Measurements from ENCODE around the gene TRPM2.
A peak's percentile ranks its signal among the peaks of the same experiment; 100 is the strongest.
"Not testable (repeated sequence)": the region's sequence is repeated elsewhere in the genome, so short reads cannot be mapped to it uniquely, and the experiment has no call there.

Gene TRPM2

DNA sequence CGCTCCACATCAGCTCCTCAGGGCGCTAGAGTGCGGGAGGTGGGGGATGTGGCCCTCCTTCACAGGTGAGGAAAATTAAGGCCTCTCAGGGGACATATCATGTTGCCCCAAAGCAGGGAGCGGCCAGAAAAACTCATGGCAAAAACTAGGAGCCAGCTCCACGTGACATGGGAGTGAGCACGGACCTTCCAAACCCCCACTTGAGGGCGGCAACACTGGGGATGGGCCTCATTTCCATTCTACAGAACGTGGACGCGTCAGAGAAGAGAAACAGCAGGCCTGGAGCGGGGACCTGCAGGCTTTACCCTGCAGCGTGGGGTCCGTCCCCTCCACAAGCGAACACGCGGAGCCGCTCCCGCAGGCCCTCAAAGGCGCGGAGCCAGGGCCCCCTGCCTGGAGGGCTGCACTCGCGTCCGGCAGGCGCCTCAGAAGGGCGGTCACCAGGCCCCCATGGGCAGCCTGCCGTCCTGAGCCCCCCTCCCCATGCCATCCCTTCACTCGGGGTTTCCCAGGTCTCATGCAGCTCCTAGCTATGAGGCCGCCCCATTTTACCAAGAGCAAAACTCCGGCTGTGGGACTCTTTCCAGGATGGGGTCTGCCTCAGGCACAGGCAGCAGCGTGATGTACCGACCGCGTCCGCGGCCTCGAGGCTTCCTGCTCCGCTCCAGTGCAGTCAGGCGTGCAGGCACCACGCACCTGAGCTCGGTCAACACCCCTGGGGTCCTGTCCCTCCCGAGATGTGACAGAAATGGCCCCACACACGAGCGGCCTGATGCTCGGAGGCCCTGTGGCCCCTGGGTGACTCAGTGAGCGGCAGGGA is 19.7 kb upstream of the TRPM2 start:
- intact Hi-C loops (cut with DNase I), result no loop called here
- DNase-seq, result no peak

DNA sequence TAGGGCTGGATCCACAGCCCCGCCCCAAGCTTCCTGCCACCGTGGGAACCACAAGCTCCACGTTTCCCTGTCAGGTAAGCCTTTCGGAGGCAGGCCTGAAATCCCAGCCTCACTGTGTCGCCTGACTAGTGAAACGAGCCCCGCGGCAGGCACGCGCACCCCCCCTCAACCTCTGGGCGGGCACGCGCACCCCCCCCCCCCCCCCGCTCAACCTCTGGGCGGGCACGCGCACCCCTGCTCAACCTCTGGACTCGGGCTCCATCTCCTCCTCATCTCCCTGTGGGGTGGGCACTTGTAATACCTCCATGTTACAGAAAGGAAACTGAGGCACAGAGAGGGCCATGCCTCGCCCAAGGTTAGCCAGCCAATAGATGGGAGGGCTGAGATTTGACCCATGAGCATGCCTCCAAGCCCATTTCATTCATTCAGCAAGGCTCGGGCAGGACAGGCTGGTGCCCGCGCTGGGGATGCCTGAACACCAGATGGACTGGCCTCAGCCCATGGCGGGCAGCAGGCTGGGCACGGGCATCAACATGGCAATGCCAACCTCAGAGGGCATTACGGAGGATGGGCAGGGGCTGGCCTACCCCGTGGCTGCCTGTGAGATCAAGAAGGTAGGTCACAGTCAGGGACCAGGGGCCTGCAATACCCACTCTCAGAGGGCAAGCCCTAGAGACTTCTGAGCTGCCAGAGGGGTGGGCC is 18.9 kb upstream of the TRPM2 start:
- intact Hi-C loops (cut with DNase I), result loop anchor here (5.0 kb wide), 2 partner anchors 32 to 327 kb away; partner anchors contain the start of gene PFKL
- DNase-seq, result no peak

DNA sequence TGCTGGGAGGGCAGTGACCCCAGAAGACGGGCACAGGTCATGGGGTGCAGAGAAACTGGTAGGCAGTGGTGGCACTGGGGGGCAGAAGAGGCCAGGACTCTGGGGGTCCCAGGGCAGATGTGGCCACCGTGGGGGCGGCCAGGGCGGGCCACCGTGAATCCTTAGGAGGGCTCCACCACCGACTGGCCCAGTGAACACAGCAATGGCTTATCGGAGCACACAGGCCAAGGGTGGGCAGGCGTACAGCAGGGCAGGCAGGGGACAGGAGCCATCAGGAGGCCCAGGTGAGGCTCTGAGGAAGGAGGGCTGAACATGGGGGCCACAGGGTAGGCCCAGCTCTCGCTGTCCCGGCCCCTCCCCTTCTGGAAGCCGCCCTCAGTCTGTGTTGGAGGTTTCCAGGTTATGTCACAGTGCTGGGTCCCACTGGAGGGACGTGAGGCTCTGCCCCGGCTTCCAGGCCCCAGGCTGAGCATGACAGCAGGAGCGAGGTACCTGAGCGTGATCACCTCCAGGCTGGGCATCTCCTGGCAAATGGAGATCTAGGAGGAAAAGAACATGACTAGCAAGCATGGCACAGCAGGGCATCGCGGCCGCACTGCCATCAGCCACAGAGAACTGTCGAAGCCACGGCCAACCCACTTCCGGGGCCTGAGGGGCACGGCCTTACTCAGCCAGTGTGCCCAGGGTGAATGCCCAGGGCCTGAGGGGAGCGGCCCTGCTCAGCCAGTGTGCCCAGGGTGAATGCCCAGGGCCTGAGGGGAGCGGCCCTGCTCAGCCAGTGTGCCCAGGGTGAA is 18.0 kb upstream of the TRPM2 start:
- DNase-seq, result no peak
- intact Hi-C loops (cut with DNase I), result loop anchor here (5.0 kb wide), 2 partner anchors 33 to 328 kb away; partner anchors contain the start of gene PFKL

DNA sequence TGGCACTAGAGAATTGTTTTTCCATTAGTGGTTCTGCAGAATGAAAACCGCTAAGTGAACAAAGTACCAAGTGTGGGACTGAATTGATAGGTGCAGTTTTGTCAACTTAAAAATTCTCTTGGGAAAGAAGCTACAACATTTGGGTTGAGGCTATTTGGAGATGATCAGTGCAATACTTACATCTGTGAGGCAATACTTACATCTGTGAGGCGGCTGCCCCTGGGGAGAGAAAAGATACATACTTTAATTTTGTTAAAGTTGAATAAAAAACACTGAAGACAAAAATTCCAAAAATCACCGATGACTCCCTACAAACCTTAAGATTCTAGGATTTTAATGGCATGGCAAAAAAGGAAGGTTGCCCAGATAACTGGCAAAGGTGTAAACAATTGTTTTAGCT is 16.0 kb upstream of the TRPM2 start:
- intact Hi-C loops (cut with DNase I), result loop anchor here (5.0 kb wide), 2 partner anchors 35 to 330 kb away; partner anchors contain the start of gene PFKL

DNA sequence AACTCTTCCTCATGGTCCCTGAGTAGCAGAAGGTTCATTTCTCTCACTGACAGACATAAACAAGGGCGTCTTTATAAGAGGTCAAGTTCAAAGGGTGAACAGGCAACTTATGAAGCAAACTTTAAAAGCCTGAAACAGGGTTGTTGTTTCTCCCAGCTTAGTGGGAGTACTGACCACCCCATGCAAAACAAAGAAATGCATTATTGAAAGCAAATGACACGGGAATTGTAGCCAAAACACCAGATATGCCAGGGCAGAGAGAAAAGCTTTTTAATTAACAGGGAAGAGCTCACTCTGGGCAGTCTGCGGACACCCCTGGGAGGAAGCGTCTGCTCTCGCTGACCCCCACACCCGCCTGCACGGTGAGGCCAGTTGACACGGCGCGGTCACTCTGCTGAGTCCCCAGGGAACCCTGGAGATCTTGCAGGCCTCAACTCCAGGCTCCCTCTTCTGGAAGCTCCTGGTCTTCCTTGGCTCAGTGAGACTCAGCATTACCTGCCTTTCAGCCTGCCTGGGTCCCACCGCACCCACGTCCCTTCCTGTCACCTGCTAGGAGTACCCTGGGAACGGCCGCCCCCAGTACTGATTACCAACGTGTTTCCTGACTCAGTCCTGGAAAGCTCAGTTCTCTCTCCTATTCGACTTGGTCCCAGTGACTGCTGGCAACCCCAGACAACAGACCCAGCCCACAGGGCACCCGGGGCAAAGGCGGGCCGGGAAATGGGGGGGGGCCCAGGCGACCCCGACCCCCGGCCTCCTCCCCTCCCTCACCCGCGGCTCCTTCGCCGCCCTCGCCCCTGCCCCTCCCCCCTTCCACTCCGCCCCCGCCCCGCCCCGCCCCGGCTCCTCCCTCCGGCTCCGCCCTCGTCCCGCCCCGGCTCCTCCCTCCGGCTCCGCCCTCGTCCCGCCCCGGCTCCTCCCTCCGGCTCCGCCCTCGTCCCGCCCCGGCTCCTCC is 15.2 kb upstream of the TRPM2 start:
- DNase-seq, result peak in 8 of 10 donors; percentile 40 to 94 (median 59)
- intact Hi-C loops (cut with DNase I), result loop anchor here (5.0 kb wide), 2 partner anchors 36 to 331 kb away; partner anchors contain the start of gene PFKL

More for the DNA sequence above, 16.0 kb upstream of the TRPM2 start:
- DNase-seq, result no peak

DNA sequence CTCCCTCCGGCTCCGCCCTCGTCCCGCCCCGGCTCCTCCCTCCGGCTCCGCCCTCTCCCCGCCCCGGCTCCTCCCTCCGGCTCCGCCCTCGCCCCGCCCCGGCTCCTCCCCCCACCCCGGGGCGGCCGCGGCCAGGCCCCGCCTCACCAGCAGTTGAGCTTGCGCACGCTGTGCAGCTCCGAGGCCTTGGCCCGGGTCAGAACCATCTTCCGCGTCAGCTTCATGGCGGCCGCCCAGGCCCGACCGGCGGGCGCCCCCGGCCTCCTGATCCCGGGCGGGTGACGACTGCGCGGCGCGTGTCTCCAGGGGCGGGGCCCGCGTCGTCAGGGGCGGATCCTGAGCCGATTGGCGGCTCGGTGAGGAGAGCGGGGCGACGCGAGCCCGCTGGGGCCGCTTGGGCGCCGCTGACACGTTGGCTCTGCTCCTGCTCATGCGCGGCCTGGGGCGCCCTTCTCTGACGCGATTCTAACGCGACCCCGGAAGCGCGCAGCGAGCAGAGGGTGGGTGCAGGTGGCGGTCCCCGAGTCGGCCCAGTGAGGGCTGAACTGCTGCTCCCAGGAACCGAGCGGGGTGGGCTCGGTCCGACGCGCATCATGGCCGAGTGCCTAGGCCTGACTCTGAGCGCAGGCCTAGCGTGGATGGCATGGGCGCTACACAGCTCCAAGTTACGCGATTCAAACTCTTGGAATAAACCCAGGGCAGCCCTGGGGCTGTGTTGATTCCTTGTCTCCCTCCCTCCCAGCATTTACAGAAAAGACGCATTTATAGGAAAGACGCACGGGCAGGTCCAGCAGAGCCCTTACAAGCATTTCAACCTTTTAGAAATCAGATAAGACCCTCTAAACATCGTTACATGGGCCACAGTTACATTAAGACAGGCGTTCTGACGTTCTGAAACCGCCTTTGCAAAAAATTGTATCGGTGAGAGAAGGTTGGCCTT is 14.2 kb upstream of the TRPM2 start, which contains the start of gene CFAP410:
Gene CFAP410, minus strand, starts transcription at position 420 of the 940 bp plus-strand sequence. Its CDS starts 196 bp downstream, at position 224.
- peak; percentile 88 to 99 (median 92) for DNase-seq
- intact Hi-C loops (cut with DNase I), result loop anchor here (5.0 kb wide), 2 partner anchors 37 to 332 kb away; partner anchors contain the start of gene PFKL

DNA sequence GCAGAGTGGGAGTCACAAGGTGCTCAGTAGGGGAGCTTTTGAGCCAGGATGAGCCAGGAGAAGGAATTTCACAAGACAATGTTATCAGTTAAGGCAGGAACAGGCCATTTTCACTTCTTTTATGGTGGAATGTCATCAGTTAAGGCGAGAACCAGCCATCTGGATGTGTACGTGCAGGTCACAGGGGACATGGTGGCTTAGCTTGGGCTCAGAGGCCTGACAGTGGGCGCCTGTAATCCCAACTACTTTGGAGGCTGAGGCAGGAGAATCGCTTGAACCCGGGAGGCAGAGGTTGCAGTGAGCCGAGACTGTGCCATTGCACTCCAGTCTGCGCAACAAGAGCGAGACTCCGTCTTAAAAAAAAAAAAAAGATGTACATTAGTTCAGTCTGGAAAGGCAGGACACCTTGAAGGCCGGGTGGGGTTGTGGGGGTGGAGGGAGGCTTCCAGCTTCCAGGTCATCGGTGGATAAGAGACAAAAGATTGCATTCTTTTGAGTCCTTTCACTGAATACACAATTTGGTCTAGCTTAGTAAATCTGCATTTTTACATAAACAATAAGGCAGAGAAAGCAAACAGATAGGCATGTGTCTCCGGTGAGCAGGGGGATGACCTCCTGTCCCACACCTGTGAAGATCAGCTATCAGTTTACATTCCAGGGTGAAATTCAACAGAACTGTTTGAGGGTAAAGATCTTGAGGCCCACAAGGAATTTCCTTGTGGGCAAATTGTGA is 11.5 kb upstream of the TRPM2 start:
- intact Hi-C loops (cut with DNase I), result not testable (repeated sequence)
- DNase-seq, result peak in 2 of 10 donors; percentile 6 to 51

DNA sequence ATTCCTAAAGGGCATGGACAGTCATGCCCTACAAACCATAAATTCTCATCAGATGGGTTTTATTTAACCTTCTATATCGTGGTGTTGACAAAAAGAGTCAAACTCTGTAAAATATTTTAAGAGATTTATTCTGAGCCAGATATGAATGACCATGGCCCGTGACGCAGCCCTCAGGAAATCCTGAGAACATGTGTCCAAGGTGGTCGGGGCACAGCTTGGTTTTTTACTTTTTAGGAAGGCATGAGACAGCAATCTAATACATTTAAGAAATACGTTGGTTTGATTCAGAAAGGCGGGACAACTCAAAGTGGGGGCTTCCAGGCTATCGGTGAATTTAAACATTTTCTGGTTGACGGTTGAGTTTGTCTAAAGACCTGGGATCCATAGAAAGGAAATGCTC is 10.4 kb upstream of the TRPM2 start:
- peak in 2 of 10 donors; percentile 1 to 40 for DNase-seq
- intact Hi-C loops (cut with DNase I), result not testable (repeated sequence)

DNA sequence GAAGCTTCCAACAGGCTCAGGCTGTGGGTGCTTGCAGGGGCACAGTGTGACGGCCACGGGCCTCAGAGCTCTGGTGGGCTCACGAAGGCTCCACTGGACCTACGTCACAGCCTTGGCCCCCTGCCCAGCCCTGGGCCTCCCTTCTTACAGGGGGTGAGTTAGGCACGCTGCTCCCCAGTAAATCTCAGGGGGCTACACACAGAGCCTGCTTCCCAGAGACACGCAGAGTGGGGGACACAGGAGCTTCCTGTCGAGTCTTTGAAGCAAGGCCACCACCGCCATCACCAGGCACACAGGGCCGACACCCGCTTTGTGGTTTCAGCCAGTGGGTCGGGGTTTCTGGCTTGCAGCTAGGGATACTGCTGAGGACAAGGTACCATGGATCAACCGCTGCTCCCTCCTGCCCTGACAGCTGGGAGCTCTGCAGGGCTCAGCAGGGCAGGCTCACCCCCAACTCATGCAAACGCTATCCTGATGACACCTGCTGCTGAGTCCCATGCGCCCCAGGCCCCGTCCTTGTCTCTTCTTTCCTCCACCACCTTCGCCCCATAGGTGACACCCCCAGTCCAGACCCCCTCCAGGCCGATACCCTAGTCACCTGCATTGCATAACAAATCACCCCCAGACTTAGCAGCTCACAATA is 8.8 kb upstream of the TRPM2 start:
- peak in 2 of 10 donors; percentile 63 to 77 for DNase-seq
- intact Hi-C loops (cut with DNase I), result no loop called here

DNA sequence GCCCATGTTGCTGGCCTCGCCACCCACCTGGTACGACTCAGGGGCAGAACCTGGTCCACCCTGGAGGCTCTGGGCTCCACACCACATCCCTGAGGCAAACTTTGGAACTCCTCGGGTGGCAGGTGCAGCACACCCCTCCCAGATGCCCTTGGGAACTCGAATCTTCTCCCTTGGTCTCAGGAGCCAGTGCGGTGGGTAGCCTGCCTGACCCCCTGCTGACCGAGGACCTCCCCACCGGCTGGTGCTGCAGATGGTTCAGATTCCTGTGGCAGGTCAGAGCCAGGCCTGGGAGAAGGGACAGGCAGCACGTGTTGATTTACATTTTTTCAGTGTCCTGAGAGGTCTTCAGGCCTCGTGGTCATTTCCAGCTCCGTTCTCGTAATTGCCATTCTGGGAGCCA is 7.9 kb upstream of the TRPM2 start:
- intact Hi-C loops (cut with DNase I), result no loop called here
- DNase-seq, result peak in 2 of 10 donors; percentile 41 to 45

DNA sequence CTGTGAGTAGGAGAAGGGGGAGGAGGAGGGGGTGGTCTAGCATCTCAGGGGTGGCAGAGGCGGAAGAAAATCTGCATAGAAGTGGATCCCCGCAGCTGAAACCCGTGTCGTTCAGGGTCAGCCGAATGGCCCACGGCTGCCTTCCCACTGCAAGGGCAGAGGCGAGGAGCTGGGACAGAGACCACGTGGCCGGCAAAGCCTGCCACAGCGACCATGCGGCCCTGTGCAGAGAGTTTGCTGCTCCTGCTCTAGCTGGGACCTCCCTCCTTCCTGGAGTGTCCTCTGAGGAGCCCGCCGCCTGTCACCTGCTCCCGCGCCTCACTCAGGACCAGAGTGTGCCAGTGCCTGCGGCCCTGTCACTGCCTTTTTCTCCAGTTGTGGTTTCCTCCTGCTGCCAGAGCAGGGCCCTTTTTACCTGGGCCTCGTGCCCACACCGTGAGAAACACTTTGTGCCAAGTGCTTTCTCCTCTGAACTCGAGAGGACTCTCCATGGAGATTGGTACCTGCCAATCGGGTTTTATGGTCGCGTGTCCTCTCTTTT is 5.4 kb upstream of the TRPM2 start:
- DNase-seq, result peak in 2 of 10 donors; percentile 62 to 65
- intact Hi-C loops (cut with DNase I), result no loop called here

DNA sequence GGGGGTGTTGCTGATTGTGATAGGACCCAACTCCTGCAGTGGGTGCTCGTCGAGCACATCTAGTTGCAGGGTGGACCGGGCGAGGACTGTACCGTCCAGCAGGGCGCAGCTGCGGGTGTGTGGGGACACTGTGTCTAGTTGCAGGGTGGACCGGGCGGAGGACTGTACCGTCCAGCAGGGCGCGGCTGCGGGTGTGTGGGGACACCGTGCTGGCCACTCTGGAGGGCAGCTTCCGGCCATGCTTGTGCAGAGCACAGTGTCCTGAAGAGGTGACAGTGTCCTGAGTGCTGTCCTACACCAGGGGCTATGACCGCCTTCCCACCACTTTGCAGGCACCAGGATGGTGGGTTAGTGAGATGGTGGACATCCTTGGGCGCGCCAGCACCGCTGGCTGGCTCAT is 4.6 kb upstream of the TRPM2 start:
- peak in 3 of 10 donors; percentile 46 to 63 (median 49) for DNase-seq
- intact Hi-C loops (cut with DNase I), result no loop called here

DNA sequence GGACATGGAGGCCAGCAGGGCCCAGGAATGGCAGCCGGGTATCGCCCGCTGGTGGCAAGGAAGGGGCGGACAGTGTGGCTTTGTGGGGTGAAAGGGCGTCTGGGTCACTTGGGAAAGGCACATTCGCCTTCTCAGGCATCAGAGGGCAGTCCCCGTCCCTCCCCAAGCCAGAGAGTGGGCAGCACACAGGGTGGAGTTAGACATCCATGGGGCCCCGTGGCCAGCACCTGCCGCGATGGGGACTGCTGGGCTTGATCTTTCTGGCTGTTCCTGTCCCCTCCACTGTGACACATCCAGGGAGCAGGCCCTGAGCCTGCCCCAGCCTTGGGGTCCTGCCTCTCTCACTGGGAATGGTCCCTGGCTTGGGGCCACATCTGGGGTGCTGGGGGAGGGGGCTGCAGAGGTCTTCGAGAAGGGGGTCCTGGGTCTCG is 4.0 kb upstream of the TRPM2 start:
- peak in 3 of 10 donors; percentile 60 to 73 (median 70) for DNase-seq
- intact Hi-C loops (cut with DNase I), result no loop called here

DNA sequence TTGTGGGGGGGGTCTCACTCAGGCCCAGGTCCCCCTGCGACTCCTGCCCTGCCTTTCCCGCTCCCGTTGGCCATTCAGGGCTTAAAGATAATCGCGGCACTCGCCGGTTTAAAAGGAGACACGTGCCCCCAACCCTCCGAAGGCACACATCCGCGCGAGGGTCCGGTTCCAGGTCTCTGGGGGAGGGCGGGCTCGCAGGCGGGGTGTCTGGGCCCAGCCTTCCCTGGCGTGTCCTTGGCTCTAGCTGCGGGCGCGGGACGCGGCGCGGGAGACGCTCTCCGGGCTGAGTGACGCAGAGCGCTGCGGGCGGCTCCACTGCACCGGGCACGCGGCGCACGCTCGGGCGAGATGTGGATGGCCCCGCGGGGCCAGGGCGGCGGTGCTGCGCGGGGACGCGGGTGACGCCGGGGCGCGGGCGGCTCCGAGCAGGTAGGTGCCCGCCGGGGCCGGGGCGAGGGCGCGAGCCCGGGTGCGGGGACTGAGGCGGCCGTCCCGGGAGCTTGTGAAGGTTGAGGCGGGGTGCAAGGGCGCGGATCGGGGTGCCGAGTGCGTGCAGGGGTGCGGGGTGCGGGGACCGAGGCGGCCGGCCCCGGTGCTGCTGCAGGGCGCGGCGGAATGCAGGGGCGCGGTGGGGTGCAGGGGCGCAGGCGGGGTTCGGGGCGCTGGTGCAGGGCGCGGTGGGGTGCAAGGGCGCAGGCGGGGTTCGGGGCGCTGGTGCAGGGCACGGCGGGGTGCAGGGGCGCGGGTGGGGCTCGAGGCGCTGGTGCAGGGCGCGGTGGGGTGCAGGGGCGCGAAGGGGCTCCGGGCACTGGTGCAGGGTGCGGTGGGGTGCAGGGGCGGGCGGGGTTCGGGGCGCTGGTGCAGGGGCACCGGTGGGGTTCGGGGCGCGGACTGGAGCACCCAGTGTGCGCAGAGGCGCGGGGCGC is 3.3 kb upstream of the TRPM2 start:
- DNase-seq, result peak in 8 of 10 donors; percentile 44 to 95 (median 65)

DNA sequence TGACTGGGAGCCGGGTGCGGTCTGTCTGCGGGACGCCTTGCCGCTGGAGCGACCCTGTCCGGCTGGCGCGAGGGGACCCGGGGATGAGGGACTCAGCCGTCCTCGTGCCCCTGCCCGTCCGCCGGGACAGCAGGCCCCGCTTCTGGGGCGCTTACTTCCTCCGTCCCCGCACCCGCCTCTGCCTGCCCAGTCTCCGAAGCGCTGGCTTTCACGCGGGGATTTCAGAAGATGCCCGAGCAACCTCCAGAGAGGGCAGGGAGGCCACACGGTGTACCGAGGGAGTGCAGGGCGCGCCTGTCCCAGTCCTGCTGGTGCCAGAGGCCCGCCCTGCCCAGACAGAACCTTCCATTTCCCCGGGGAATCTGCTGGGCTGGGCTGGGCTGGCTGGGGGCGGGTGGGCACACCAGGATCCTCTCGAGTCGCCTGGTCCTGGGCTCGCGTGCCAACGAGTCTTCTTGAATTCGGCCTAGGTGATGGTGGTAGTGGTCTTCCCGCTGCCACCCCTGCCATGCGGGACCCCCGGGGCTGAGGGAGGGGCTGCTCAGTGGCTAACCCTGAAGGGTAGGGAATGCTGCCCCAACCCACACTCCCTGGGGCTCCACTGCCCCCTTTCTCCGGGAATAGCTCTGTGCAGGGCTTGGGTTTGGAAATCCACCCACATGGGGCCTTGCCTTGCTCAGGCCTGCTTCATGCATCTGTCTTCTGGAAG is 2.5 kb upstream of the TRPM2 start:
- intact Hi-C loops (cut with DNase I), result no loop called here

More for the DNA sequence above, 3.3 kb upstream of the TRPM2 start:
- intact Hi-C loops (cut with DNase I), result no loop called here

More for the DNA sequence above, 2.5 kb upstream of the TRPM2 start:
- peak in 4 of 10 donors; percentile 31 to 85 (median 78) for DNase-seq
